IMR-90 (cell line): ENCODE results near the gene MRPL49. TPM values are rescaled to one million over a fixed set of nuclear protein-coding genes. Genes with fewer than 3 reads are reported as not detected.

ENCODE experiments used
- ATAC-seq: fragments of 200-7000 bp; cut with Tn5 transposase; 2 replicates; pipeline ENCODE4 v1.9.1; 2020; ENCODE audit warnings: low read depth, mild to moderate bottlenecking, moderate library complexity
- BruUV-seq: library from RNA; stranded (reverse); fragments of 400-500 nt; replicated peaks from 2 replicates; lab custom pipeline; 2021; lab: Mats Ljungman, UMichigan
- CTCF ChIA-PET: fragments of 300-600 bp; formaldehyde crosslinking; extraction: SDS; loops from one replicate; lab custom pipeline; 2021; ENCODE audit warnings: antibody characterized with exemption; lab: Yijun Ruan, JAX
- POLR2A ChIA-PET: fragments of 300-600 bp; sonication (Branson Sonifier 250); formaldehyde crosslinking; loops from one replicate; lab custom pipeline; 2022; ENCODE audit warnings: antibody characterized with exemption; ENCODE audit not compliant: unreplicated experiment; lab: Charles Lee
- DNase-seq: peaks from one replicate; pipeline ENCODE4 v3.0.0; 2013
- H2AFZ ChIP-seq: replicated peaks from 2 replicates; pipeline ENCODE3; 2013; ENCODE audit warnings: low read length, mild to moderate bottlenecking; ENCODE audit not compliant: poor library complexity
- H2AK5ac ChIP-seq: 2 replicates; pipeline ENCODE4 v1.6.1; 2013; ENCODE audit warnings: low read depth, low read length, inconsistent platforms
- H2AK9ac ChIP-seq: replicated peaks from 2 replicates; pipeline ENCODE3; 2013; ENCODE audit warnings: mild to moderate bottlenecking, low read depth, low read length, moderate library complexity; ENCODE audit not compliant: poor library complexity
- H2BK120ac ChIP-seq: 2 replicates; pipeline ENCODE4 v1.6.1; 2013; ENCODE audit warnings: low read depth, low read length, inconsistent platforms
- H2BK15ac ChIP-seq: 3 replicates; pipeline ENCODE4 v1.6.1; 2013; ENCODE audit warnings: low read depth, low read length, inconsistent platforms
- H2BK20ac ChIP-seq: 2 replicates; pipeline ENCODE4 v1.6.1; 2013; ENCODE audit warnings: low read depth, mild to moderate bottlenecking, inconsistent platforms, low read length, moderate library complexity
- H2BK5ac ChIP-seq: 2 replicates; pipeline ENCODE4 v1.6.1; 2013; ENCODE audit warnings: mild to moderate bottlenecking, low read depth, low read length, inconsistent platforms; ENCODE audit not compliant: poor library complexity, severe bottlenecking
- H3K14ac ChIP-seq: replicated peaks from 2 replicates; pipeline ENCODE4 v1.6.1; 2013; ENCODE audit warnings: low read depth, low read length, inconsistent platforms
- H3K18ac ChIP-seq: 2 replicates; pipeline ENCODE4 v1.6.1; 2013; ENCODE audit warnings: low read depth, low read length, control low read depth
- H3K23ac ChIP-seq: 2 replicates; pipeline ENCODE4 v1.6.1; 2013; ENCODE audit warnings: low read depth, low read length, inconsistent platforms
- H3K27ac ChIP-seq: 2 replicates; pipeline ENCODE4 v1.5.1; 2013; ENCODE audit warnings: mild to moderate bottlenecking, control low read depth, low read length; ENCODE audit not compliant: insufficient read depth
- H3K27me3 ChIP-seq: 2 replicates; pipeline ENCODE4 v1.6.1; 2013; ENCODE audit warnings: low read length; ENCODE audit not compliant: control insufficient read depth, insufficient read depth
- H3K36me3 ChIP-seq: 2 replicates; pipeline ENCODE4 v1.6.1; 2013; ENCODE audit warnings: low read length, mixed read lengths; ENCODE audit not compliant: control insufficient read depth, insufficient read depth
- H3K4ac ChIP-seq: 2 replicates; pipeline ENCODE4 v1.6.1; 2013; ENCODE audit warnings: low read depth, low read length, inconsistent platforms
- H3K4me1 ChIP-seq: 2 replicates; pipeline ENCODE4 v1.6.1; 2013; ENCODE audit warnings: low read length, mixed read lengths; ENCODE audit not compliant: control insufficient read depth, insufficient read depth
- H3K4me2 ChIP-seq: 2 replicates; pipeline ENCODE4 v1.6.1; 2013; ENCODE audit warnings: low read depth, mild to moderate bottlenecking, control low read depth, low read length, moderate library complexity
- H3K4me3 ChIP-seq: 2 replicates; pipeline ENCODE4 v1.5.1; 2013; ENCODE audit warnings: low read depth, mild to moderate bottlenecking, control low read depth, low read length, moderate library complexity; ENCODE audit not compliant: insufficient read depth
- H3K56ac ChIP-seq: 2 replicates; pipeline ENCODE4 v1.6.1; 2013; ENCODE audit warnings: low read length, inconsistent platforms; ENCODE audit not compliant: insufficient read depth; ENCODE audit errors: extremely low read depth
- H3K79me1 ChIP-seq, 2 experiments: 2 replicates each; pipeline ENCODE4 v1.6.1; 2013; ENCODE audit warnings: low read length in 2 of 2, inconsistent platforms in 1 of 2, low read depth in 1 of 2
- H3K9ac ChIP-seq: 2 replicates; pipeline ENCODE4 v1.6.1; 2013; ENCODE audit warnings: low read depth, low read length, control low read depth
- H3K9me1 ChIP-seq: 2 replicates; pipeline ENCODE4 v1.6.1; 2013; ENCODE audit warnings: low read length, inconsistent platforms; ENCODE audit not compliant: insufficient read depth
- H3K9me3 ChIP-seq: 2 replicates; pipeline ENCODE4 v1.6.1; 2013; ENCODE audit warnings: low read length; ENCODE audit not compliant: control insufficient read depth, insufficient read depth
- H4K20me1 ChIP-seq: 2 replicates; pipeline ENCODE4 v1.6.1; 2013; ENCODE audit warnings: low read length, inconsistent platforms; ENCODE audit not compliant: insufficient read depth
- H4K5ac ChIP-seq: 2 replicates; pipeline ENCODE4 v1.6.1; 2013; ENCODE audit warnings: mild to moderate bottlenecking, low read depth, low read length, control low read depth
- H4K8ac ChIP-seq, 2 experiments: 2 replicates each; pipeline ENCODE4 v1.6.1; 2013; ENCODE audit warnings: low read depth in 2 of 2, low read length in 2 of 2, control low read depth in 1 of 2, inconsistent platforms in 1 of 2
- H4K91ac ChIP-seq: 2 replicates; pipeline ENCODE4 v1.6.1; 2013; ENCODE audit warnings: low read depth, low read length, inconsistent platforms; ENCODE audit not compliant: insufficient read depth
- CEBPB ChIP-seq: IDR thresholded peaks from 2 replicates; pipeline ENCODE4 v1.6.1; 2012; ENCODE audit warnings: low read depth, low read length, improper control_type of control experiment
- FOS ChIP-seq: fragments of 150-350 bp; IDR thresholded peaks from 2 replicates; pipeline ENCODE4 v1.6.1; 2016; ENCODE audit warnings: low read depth, low read length
- MAFK ChIP-seq: IDR thresholded peaks from 2 replicates; pipeline ENCODE4 v1.6.1; 2012; ENCODE audit warnings: low read depth, low read length, improper control_type of control experiment
- MAZ ChIP-seq: IDR thresholded peaks from 2 replicates; pipeline ENCODE4 v1.6.1; 2012; ENCODE audit warnings: low read depth, mild to moderate bottlenecking, low read length, improper control_type of control experiment, moderate library complexity, borderline replicate concordance
- NFE2L2 ChIP-seq: fragments of 150-350 bp; IDR thresholded peaks from 2 replicates; pipeline ENCODE4 v1.6.1; 2016; ENCODE audit warnings: low read depth, mild to moderate bottlenecking, low read length
- RFX5 ChIP-seq: IDR thresholded peaks from 2 replicates; pipeline ENCODE4 v1.8.0; 2012; ENCODE audit warnings: low read depth, mild to moderate bottlenecking, low read length, moderate library complexity
- WGBS, 2 experiments: methylation state at CpG; one replicate each; pipeline versions ENCODE4 v1.1.5 to v1.1.7; 2013; ENCODE audit warnings: missing lambda C conversion rate in 2 of 2; ENCODE audit not compliant: insufficient read length in 1 of 2; ENCODE audit errors: extremely low coverage in 2 of 2; 5-methylcytosine and 5-hydroxymethylcytosine counted together
- dilution Hi-C: fragments of 300-500 bp; cut with HindIII; formaldehyde crosslinking; loops from one replicate; pipeline ENCODE4 v1.14.3; 2018; ENCODE audit warnings: low sequenced_read_pairs; ENCODE audit not compliant: unreplicated experiment
- in situ Hi-C: fragments of 300-500 bp; cut with MboI; formaldehyde crosslinking; loops from 3 replicates; pipeline ENCODE4 v1.14.3; 2019; ENCODE audit warnings: low sequenced_read_pairs, inconsistent platforms, mixed read lengths
- intact Hi-C: fragments of 100-400 bp; cut with micrococcal nuclease; formaldehyde crosslinking; loops from 2 replicates; pipeline ENCODE4 v1.10.0; 2022
- polyA plus RNA-seq, 3 experiments: library from polyadenylated mRNA; depleted of rRNA; stranded (reverse); fragments of >200 nt; gene quantifications; 2 replicates each; pipeline ENCODE4 v1.2.3, GENCODE V29; 2012; ENCODE audit warnings: low replicate concordance in 1 of 3
- total RNA-seq: library from RNA; depleted of rRNA; stranded (reverse); fragments of >200 nt; gene quantifications from 2 replicates; pipeline ENCODE4 v1.2.3, GENCODE V29; 2012
- TF ChIP-seq, protein P1 (sequence below): fragments of 150-350 bp; IDR thresholded peaks from 2 replicates; pipeline ENCODE4 v1.6.1; 2016; ENCODE audit warnings: low read depth, mild to moderate bottlenecking, low read length, moderate library complexity, borderline replicate concordance
- TF ChIP-seq, protein P2 (sequence below): fragments of 150-350 bp; IDR thresholded peaks from 2 replicates; pipeline ENCODE4 v1.6.1; 2017; ENCODE audit warnings: mild to moderate bottlenecking, antibody characterized with exemption, low read length, low read depth

Gene MRPL49
- total and polyA plus RNA-seq, 2 of the 4 experiments (the other 2 are of a cell fraction) = 55.2 to 56.8 TPM

DNA sequence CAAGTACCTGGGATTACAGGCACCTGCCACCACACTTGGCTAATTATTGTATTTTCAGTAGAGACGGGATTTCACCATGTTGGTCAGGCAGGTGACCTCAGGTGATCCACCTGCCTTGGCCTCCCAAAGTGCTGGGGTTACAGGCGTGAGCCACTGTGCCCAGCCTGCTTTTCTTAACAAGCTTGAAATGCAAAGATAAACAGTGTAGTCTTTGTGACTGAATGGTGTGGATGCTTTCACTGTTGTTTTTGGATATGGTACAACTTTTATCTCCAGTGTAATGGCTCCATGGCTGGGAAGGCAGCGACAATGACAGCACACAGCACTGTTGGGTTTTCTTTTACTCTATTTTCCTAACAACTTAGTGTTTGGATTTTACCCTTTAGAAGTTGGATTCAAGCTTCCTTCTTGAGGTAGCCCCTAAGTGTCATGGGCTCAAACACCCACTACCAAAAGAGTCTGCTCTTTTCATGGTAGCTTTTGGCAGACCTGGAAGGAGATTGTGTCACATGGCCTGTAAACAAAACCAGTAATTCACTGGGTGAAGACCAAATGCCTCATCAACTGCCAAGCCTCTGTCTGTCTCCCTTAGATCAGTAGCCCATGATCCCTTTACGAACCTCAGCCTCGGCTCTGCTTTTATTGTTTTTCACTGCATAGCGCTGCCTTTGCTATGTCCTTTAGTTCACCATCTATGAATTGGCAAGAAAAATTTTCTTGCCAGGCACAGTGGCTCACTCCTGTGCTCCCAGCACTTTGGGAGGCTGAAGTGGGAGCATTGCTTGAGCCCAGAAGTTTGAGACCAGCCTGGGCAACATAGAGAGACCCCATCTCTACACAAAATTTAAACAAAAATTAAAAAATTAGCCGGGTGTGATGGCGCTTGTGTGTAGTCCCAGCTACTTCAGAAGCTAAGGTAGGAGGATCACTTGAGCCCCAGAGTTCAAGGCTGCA is 19.7 kb upstream of the MRPL49 start:
- ChIA-PET POLR2A (no interaction called here), CTCF (interaction anchor here (1.1 kb wide), 1 partner anchor 8 kb away, joined by 5 read pairs; no protein-coding TSS in a partner anchor)
- no peak overlapping the region for H4K8ac ChIP-seq
- no peak overlapping the region for H2AK9ac ChIP-seq
- peaks cover 4% of the 10 kb centered on the region for H3K4me1 ChIP-seq
- no peak overlapping the region for H3K56ac ChIP-seq
- H3K23ac ChIP-seq = no peak overlapping the region
- no peak overlapping the region for H2BK15ac ChIP-seq
- H3K36me3 ChIP-seq = peaks cover 5% of the 10 kb centered on the region
- H2AK5ac ChIP-seq = no peak overlapping the region
- DNase-seq = peak; percentile 52
- H3K27me3 ChIP-seq = no peaks in the 10 kb centered on the region
- TF ChIP-seq, protein P1, sequence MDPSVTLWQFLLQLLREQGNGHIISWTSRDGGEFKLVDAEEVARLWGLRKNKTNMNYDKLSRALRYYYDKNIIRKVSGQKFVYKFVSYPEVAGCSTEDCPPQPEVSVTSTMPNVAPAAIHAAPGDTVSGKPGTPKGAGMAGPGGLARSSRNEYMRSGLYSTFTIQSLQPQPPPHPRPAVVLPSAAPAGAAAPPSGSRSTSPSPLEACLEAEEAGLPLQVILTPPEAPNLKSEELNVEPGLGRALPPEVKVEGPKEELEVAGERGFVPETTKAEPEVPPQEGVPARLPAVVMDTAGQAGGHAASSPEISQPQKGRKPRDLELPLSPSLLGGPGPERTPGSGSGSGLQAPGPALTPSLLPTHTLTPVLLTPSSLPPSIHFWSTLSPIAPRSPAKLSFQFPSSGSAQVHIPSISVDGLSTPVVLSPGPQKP = no peak
- TF ChIP-seq MAFK = no peak
- TF ChIP-seq CEBPB = no peak
- no peak for TF ChIP-seq RFX5
- no peak for TF ChIP-seq NFE2L2
- TF ChIP-seq, protein P2, sequence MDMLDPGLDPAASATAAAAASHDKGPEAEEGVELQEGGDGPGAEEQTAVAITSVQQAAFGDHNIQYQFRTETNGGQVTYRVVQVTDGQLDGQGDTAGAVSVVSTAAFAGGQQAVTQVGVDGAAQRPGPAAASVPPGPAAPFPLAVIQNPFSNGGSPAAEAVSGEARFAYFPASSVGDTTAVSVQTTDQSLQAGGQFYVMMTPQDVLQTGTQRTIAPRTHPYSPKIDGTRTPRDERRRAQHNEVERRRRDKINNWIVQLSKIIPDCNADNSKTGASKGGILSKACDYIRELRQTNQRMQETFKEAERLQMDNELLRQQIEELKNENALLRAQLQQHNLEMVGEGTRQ = no peak
- no peak for TF ChIP-seq FOS
- TF ChIP-seq MAZ = no peak
- no peak overlapping the region for H2BK5ac ChIP-seq
- H3K4me3 ChIP-seq = no peak overlapping the region
- in situ Hi-C loops (no loop called here), dilution Hi-C loops (no loop called here), intact Hi-C loops (no loop called here)
- H3K4me2 ChIP-seq = no peak overlapping the region
- H3K9ac ChIP-seq = no peak overlapping the region
- H3K79me1 ChIP-seq = peaks cover 17 to 55% of the 10 kb centered on the region in 2 experiments
- H3K27ac ChIP-seq = no peak overlapping the region; the same call in 1 of the 2 replicates
- peak; percentile 79 for ATAC-seq
- H4K20me1 ChIP-seq = peaks cover 3% of the 10 kb centered on the region; the same call in 1 of the 2 replicates
- H2BK120ac ChIP-seq = no peak overlapping the region
- no peak overlapping the region for H3K18ac ChIP-seq
- H4K5ac ChIP-seq = no peak overlapping the region
- no peak overlapping the region for H3K4ac ChIP-seq
- no TSS peak for BruUV-seq
- 67% methylated on average over 1 of the region's 8 CpGs; no CpG with 5 or more reads in 1 of the 2 experiments for WGBS, 2 experiments
- H3K14ac ChIP-seq = no peak overlapping the region
- H2AFZ ChIP-seq = no peak overlapping the region
- H4K91ac ChIP-seq = no peak overlapping the region
- no peak overlapping the region for H2BK20ac ChIP-seq
- H3K9me1 ChIP-seq = peaks cover 11% of the 10 kb centered on the region
- H3K9me3 ChIP-seq = no peaks in the 10 kb centered on the region
